ENCODE results near the gene C5orf15. TPM values are rescaled to one million over a fixed set of nuclear protein-coding genes. Genes with fewer than 3 reads are reported as not detected.
A peak's percentile ranks its signal among the peaks of the same experiment; 100 is the strongest.

Gene C5orf15
- total RNA-seq, 1 experiment from 2014 or later = 28.8 TPM

DNA sequence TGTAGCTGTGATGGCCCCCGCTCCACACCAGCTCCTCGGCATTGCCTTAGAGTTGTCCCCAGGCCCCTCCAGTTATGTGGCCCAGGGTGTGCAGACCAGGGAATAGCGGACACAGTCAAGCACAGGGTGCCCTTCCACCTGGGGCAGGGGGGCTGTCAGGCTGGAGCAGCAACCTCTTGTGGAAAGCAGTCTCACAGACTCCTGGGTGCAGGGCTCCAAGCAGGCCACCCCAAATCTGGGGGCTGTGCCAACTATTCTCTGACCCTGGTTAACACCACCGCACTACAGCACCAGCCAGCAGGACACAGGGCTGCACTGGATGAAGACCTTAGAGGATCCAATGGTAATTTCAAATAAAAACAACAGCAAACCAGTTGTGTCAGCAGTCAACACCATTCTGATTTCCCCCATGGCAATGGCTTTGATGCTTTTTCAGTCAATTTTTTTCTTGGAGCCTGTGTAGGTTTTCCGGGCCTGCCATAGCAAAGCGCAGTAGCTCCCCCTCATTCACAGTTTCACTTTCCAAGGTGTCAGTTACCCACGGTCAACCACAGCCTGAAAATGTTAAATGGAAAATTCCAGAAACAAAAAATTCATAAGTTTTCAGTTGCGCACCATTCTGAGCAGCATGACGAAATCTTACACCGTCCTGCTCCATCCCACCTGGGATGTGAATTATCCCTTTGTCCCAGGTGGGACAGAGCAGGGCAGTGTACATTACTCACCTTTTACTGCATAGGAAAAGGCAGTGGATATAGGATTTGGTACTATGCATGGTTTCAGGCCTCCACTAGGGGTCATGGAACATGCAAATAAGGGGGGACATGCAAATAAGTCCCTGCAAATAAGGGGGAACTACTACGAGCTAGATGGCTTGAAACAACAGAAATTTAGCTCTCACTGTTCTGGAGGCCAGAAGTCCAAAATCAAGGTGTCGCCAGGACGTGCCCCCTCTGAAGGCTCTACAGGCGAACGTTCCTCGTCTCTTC lies 49.0 kb downstream of the C5orf15 start:
- peak; percentile 58; the same call in 1 of the 2 replicates for ATAC-seq
- ChIA-PET RAD21 (ENCODE audit: low non-redundant PET in 1 of 2, low total read pairs in 2 of 2, uncharacterized antibody in 2 of 2, unreplicated experiment in 2 of 2) (no interaction called here), CTCF (no interaction called here)

DNA sequence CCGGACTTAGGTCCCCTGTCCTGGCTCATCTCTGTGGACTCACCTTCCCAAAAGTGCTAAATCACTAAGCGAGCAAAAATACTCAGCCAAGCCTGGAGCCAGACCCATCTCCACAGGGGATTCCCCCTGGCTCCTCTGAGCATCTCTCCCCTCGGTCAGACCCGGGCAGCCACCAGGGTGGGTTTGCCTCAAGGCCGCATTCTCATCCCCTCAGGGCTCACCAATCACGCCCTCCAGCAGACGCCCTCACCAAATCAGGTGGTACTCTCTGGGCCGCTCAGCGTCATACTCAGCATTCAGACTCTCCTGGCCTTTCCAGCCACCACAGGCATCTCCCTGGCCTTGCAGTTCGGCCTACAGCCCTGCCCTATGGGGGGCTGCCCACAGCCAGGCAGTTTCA lies 49.7 kb downstream of the C5orf15 start:
- RAD21 ChIA-PET (ENCODE audit: low non-redundant PET in 1 of 2, low total read pairs in 2 of 2, uncharacterized antibody in 2 of 2, unreplicated experiment in 2 of 2) = no interaction called here
- no TSS peak for BruUV-seq (replicated peaks)

More for the DNA sequence above, 49.0 kb downstream of the C5orf15 start:
- H4K20me1 ChIP-seq (ENCODE audit: insufficient read depth) = no peaks in the 10 kb centered on the region
- POLR2A ChIA-PET = no interaction called here
- no peak overlapping the region for H2AFZ ChIP-seq (ENCODE audit: low read depth, low read length, poor library complexity, severe bottlenecking)
- no peaks in the 10 kb centered on the region for H3K36me3 ChIP-seq (ENCODE audit: control insufficient read depth in 1 of 2, insufficient read depth in 2 of 2, low read length in 2 of 2)
- intact Hi-C loops (cut with micrococcal nuclease) = no loop called here
- no peak overlapping the region for H3K9ac ChIP-seq (ENCODE audit: low read length)
- TF ChIP-seq, protein P1, sequence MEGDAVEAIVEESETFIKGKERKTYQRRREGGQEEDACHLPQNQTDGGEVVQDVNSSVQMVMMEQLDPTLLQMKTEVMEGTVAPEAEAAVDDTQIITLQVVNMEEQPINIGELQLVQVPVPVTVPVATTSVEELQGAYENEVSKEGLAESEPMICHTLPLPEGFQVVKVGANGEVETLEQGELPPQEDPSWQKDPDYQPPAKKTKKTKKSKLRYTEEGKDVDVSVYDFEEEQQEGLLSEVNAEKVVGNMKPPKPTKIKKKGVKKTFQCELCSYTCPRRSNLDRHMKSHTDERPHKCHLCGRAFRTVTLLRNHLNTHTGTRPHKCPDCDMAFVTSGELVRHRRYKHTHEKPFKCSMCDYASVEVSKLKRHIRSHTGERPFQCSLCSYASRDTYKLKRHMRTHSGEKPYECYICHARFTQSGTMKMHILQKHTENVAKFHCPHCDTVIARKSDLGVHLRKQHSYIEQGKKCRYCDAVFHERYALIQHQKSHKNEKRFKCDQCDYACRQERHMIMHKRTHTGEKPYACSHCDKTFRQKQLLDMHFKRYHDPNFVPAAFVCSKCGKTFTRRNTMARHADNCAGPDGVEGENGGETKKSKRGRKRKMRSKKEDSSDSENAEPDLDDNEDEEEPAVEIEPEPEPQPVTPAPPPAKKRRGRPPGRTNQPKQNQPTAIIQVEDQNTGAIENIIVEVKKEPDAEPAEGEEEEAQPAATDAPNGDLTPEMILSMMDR (IDR thresholded peaks at IDR 0.05 in 2 of 3, conservative IDR thresholded peaks at IDR 0.05 in 1 of 3; ENCODE audit: borderline replicate concordance in 1 of 3, insufficient read depth in 1 of 3, low read depth in 2 of 3, low read length in 2 of 3) = peak in 2 of 3 experiments; percentile 21 to 23; a peak in 1 of 6 replicates
- TF ChIP-seq SRF (IDR thresholded peaks at IDR 0.05; ENCODE audit: low read depth) (no peak), SP1 (IDR thresholded peaks at IDR 0.05; ENCODE audit: low read depth) (no peak)
- no peak overlapping the region for H3K4me2 ChIP-seq (ENCODE audit: low read length)
- no TSS peak for BruUV-seq (replicated peaks)
- H3K79me2 ChIP-seq (ENCODE audit: insufficient read depth, low read length) = no peaks in the 10 kb centered on the region
- H3K4me3 ChIP-seq (replicated peaks in 1 of 2; ENCODE audit: low read depth in 1 of 2, low read length in 2 of 2) = no peak overlapping the region
- H3K9me2 ChIP-seq (ENCODE audit: insufficient read depth) = no peaks in the 10 kb centered on the region
- peaks cover 6% of the 10 kb centered on the region for H3K27me3 ChIP-seq (ENCODE audit: insufficient read depth, low read length)
- H3K9me3 ChIP-seq (ENCODE audit: control insufficient read depth in 1 of 2, insufficient read depth in 1 of 2, low read depth in 1 of 2, low read length in 2 of 2) = no peaks in the 10 kb centered on the region
- no peak for DNase-seq (ENCODE audit: low read depth, low spot score)
- H3K27ac ChIP-seq (ENCODE audit: low read depth, low read length) = no peak overlapping the region
- no peaks in the 10 kb centered on the region for H3K4me1 ChIP-seq (ENCODE audit: control insufficient read depth in 1 of 2, insufficient read depth in 2 of 2, low read length in 2 of 2)

More for the DNA sequence above, 49.7 kb downstream of the C5orf15 start:
- Histone ChIP-seq H3K9me2 (ENCODE audit: insufficient read depth) (no peaks in the 10 kb centered on the region), H3K9ac (ENCODE audit: low read length) (no peak overlapping the region), H3K4me2 (ENCODE audit: low read length) (no peak overlapping the region), H3K4me1 (ENCODE audit: control insufficient read depth in 1 of 2, insufficient read depth in 2 of 2, low read length in 2 of 2) (no peaks in the 10 kb centered on the region), H3K27me3 (ENCODE audit: insufficient read depth, low read length) (no peaks in the 10 kb centered on the region), H3K27ac (ENCODE audit: low read depth, low read length) (no peak overlapping the region), H3K9me3 (ENCODE audit: control insufficient read depth in 1 of 2, insufficient read depth in 1 of 2, low read depth in 1 of 2, low read length in 2 of 2) (no peaks in the 10 kb centered on the region), H3K79me2 (ENCODE audit: insufficient read depth, low read length) (no peaks in the 10 kb centered on the region), H3K4me3 (replicated peaks in 1 of 2; ENCODE audit: low read depth in 1 of 2, low read length in 2 of 2) (no peak overlapping the region), H3K36me3 (ENCODE audit: control insufficient read depth in 1 of 2, insufficient read depth in 2 of 2, low read length in 2 of 2) (no peaks in the 10 kb centered on the region), H4K20me1 (ENCODE audit: insufficient read depth) (no peaks in the 10 kb centered on the region), H2AFZ (ENCODE audit: low read depth, low read length, poor library complexity, severe bottlenecking) (no peak overlapping the region)
- ChIA-PET POLR2A (no interaction called here), CTCF (no interaction called here)
- DNase-seq (ENCODE audit: low read depth, low spot score) = no peak
- no peak for ATAC-seq
- intact Hi-C loops (cut with micrococcal nuclease) = no loop called here
- TF ChIP-seq POLR2AphosphoS5 (IDR thresholded peaks at IDR 0.05; ENCODE audit: low read depth, low read length) = no peak
- TF ChIP-seq RAD21 (IDR thresholded peaks at IDR 0.05; ENCODE audit: low read depth) = no peak
- TF ChIP-seq, protein P2, sequence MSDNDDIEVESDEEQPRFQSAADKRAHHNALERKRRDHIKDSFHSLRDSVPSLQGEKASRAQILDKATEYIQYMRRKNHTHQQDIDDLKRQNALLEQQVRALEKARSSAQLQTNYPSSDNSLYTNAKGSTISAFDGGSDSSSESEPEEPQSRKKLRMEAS (IDR thresholded peaks at IDR 0.05) = no peak
- no peak for TF ChIP-seq EGR1 (IDR thresholded peaks at IDR 0.05; ENCODE audit: low read depth)
- no peak for TF ChIP-seq SRF (IDR thresholded peaks at IDR 0.05; ENCODE audit: low read depth)
- no peak for TF ChIP-seq EZH2phosphoT487 (IDR thresholded peaks at IDR 0.05; ENCODE audit: borderline replicate concordance)
- no peak for TF ChIP-seq ZNF274 (IDR thresholded peaks at IDR 0.05; ENCODE audit: low read depth, low read length)
- no peak for TF ChIP-seq FOSL1 (IDR thresholded peaks at IDR 0.05; ENCODE audit: low read depth)

All from HCT116 (cell line).